Stimulated activated CD4-positive, alpha-beta T cell treated with anti-CD3 and anti-CD28 coated beads, Interleukin-4, amount 100 ng/mL, for 4 hours (primary cell): ENCODE measurements around the gene RTN4R.

Experiments used
- DNase-seq, 2 experiments: peaks; one replicate each; pipeline ENCODE4 v3.0.0-alpha.2; 2020

Gene RTN4R

DNA sequence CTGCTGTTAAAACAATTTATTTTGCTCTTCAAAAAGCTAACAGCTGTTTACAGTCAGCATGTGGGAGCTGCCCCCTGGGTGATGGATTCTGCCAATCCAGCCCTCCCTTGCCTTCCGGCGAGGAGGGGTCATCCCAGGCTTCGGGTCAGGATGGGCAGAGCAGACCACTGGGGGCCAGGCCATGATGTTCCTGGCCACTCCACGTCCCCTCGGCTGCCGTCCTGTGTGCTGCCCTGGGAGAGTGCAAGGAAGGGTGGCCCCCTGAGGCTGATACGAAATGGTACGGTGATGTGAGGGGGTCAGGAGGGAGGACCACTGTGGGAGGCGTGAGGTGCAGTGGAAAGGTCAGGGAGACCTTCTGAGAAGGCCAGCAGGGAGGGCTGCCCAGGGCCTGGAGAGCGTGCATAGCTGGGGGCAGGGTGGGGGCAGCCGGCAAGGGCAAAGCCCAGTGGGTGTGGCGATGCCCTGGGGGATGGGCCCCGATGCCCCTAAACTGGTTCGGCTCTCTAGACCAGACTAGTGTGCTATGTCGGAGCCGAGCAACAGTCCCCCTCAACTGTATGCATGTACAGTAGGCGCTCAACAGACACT lies 41.3 kb downstream of the RTN4R start:
- DNase-seq, result no peak

GRCh38 chr22:20226077-20226716 lies 41.9 kb downstream of the RTN4R start:
- no peak for DNase-seq

DNA sequence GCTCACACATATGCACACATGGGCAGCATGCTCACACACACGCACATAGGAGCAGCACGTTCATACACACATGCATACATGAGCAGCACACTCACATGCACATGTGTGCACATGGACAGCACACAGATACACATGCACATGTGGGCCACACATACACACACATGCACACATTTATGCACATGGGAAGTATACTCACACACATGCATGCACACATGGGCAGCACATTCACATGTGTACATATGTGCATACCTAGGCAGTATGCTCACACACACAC lies 42.5 kb downstream of the RTN4R start:
- DNase-seq, result no peak

DNA sequence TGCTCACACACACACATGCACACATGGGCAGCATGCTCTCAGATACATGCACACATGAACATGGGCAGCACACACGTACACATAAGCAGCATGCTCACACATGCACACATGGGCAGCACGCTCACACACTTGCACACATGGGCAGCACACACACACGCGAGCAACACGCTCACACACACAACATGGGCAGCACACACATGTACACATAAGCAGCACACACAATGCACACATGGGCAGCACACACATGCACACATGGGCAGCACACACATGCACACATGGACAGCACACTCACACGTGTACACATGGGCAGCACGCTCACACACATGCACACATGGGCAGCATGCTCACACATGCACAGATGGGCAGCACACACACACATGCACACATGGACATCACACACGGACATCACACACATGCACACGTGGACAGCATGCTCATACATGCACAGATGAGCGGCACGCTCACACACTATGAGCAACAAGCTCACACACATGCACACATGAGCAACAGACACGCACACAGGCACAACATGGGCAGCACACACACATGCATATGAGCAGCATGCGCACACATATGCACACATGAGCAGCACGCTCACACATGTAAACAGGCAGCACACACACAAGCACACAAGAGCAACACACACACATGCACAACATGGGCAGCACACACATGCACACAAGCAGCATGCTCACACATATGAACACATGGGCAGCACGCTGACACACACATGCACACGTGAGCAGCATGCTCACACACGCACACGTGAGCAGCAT lies 43.0 kb downstream of the RTN4R start:
- DNase-seq, result no peak

GRCh38 chr22:20224256-20224626 lies 43.9 kb downstream of the RTN4R start:
- no peak for DNase-seq

DNA sequence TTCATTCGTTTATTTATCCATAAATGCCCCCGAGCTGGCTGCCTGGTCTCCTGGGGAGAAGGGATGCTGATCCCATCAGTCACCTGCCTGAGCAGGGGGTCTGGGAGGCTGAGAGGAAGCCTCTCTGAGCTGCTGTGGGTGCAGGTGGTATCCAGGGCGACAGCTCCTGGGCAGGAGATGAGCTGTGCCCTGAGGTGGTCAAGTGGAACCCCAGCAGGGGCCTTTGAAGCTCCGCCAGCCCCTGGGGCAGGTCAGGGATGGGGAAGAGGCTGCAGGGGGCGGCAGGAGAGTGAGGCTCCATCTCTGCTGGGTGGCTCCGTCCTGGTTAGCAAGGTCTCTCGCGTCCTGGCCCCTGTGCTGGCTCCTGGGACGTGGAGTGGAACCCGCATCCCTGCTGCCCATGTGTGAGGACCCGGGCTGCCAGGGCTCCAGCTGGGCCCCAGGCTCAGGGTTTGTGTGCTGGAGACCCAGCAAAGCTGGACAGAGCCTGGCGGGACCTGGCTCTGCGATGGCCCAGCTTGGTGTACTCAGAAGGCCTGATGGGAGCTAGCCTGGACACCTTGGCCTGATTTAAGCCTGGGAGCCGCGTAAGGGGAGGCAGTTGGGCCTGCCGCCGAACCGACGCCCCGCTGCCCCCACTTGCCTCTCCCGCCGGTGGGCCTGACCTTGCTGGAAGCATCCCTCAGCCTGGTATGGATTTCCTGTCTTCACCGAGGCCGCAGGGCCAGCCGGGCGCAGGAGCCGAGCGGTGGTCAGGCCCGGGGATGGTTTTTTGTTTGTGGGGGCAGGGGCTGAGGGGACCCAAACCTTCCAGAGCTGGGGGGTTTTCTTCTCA lies 44.5 kb downstream of the RTN4R start:
- DNase-seq, result no peak

GRCh38 chr22:20222764-20223420 lies 45.2 kb downstream of the RTN4R start:
- DNase-seq, result no peak

- no peak for DNase-seq
These were observed 46.4 kb downstream of the RTN4R start for GRCh38 chr22:20221421-20222340.

- DNase-seq, result no peak
These were observed 47.5 kb downstream of the RTN4R start for GRCh38 chr22:20220629-20221026.

GRCh38 chr22:20219667-20220628 lies 48.2 kb downstream of the RTN4R start:
- DNase-seq, result no peak

DNA sequence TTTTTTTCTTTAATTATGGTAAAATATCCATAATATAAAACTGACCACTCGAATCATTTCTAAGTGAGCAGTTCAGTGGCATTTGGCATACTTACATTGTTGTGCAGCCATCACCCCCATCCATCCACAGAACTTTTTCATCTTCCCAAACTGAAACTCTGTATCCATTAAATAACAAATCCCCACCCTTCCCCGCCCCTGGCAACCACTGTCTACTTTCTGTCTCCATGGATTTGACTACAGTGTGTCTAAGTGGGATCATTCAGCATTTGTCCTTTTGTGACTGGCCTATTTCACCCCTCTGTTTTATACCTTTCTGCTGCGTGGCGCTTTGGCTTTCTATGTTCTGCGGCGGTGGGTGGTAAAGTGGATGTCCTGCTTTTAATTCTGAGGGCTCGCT lies 49.1 kb downstream of the RTN4R start:
- DNase-seq, result no peak

- DNase-seq, result no peak
These were observed 49.7 kb downstream of the RTN4R start for GRCh38 chr22:20218326-20218872.

- DNase-seq, result no peak
These were observed 50.6 kb downstream of the RTN4R start for GRCh38 chr22:20217563-20217962.

- no peak for DNase-seq
These were observed 51.1 kb downstream of the RTN4R start for GRCh38 chr22:20216863-20217499.

DNA sequence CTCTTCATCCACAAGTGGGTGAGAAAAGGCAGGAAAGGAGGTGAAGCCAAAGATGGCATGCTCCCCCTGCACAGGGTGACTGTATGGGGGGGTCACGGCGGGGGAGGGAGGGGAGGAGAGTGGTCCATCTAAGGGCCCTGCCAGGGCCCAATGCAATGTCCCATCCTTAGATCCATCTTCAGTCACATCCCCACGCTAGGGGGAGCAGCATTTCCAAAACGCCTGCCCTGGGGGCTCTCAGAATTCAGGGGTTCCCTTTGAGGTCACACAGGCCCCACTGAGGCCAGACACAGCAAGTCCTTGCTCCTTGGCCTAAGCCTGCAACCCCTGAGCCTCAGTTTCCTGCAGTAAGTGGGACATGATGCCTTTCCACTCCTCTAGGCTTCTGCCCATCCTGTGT lies 52.4 kb downstream of the RTN4R start:
- DNase-seq, result no peak

- no peak for DNase-seq
These were observed 53.3 kb downstream of the RTN4R start for GRCh38 chr22:20214853-20215252.

GRCh38 chr22:20213833-20214708 lies 54.0 kb downstream of the RTN4R start:
- no peak for DNase-seq

DNA sequence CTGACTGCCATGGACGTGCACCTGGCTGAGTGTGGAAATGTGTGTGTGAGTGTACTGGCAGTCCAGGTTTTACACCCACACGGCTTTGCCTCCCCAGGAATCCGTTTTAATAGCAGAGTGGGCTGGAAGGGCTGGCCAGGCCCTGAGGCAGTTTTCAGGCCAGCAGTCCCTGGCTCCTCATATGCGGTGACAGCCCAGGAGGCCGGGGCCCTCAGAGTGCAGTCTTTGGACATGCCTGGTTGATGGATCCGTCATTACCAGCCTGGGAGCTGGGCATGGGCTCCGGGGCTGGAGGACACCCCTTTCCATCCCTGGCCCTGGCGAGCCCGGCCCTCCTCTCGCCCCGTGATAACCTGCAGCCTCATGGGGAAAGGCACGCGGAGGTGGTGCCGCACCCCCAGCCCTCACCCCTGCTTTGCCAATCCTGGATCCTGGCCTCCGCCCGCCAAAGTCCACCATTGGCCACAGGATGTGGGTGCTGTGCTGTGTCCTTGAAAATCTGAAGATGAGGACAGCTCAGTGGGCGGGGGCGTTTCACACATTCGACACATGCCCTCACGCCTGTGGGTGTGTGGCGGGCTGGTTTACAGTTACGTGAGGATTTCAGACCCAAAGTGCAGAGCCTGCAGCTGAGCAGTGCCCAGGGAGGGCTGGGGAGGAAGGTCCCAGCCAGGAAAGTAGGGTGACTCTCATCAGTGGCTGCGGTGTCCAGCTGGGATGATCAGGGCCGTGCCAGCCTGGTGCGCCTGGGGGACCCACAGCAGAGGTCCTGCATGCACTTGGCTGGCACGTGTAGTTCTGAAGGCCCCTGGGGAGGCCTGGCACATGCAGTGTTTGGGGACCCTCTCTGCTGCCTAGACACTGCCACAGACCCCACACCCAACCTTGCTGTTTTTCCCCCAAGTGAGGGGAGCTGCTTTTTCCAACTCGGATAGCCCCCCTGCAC lies 55.1 kb downstream of the RTN4R start:
- DNase-seq, result no peak
